Fibroblast of gingiva (primary cell): ENCODE measurements around the gene TRIM17.
"Not testable (repeated sequence)": the region's sequence is repeated elsewhere in the genome, so short reads cannot be mapped to it uniquely, and the experiment has no call there.

Source experiments
- DNase-seq: peaks from one replicate; pipeline ENCODE4 v3.0.0-alpha.2; 2011; ENCODE audit warnings: low read depth

Gene TRIM17

DNA sequence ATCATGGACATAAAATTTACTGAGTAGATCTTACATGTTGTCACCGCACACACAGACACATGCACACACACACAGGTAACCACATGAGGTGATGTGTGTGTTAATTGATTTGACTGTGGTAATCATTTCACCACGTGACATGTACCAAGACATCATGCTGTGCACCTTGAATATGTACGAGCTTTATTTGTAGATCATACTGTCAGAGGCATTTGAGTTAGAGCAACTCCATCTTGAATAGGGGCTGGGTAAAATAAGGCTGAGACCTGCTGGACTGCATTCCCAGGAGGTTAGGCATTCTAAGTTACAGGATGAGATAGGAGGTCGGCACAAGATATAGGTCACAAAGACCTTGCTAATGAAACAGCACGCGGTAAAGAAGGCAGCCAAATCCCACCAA lies 31.7 kb upstream of the TRIM17 start:
- DNase-seq = no peak

DNA sequence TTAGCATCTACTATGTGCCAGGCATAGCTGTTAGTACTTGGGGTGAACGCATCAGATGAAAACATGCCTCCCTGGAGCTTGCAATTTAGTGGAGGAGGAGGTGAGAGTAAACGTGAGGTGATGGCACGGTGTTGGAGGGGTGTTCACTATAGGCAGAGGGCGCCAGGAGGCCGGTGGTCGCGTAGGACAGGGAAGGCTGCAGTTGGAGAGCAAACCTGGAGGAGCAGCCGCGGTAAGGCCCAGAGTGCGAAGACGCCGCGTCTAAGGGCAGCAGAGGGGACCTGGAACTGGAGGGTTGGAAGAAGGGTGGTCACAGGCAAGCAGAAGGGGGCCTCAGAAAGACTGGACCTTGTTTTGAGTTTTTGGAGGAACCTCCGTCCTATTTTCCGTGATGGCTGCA lies 30.2 kb upstream of the TRIM17 start:
- no peak for DNase-seq

DNA sequence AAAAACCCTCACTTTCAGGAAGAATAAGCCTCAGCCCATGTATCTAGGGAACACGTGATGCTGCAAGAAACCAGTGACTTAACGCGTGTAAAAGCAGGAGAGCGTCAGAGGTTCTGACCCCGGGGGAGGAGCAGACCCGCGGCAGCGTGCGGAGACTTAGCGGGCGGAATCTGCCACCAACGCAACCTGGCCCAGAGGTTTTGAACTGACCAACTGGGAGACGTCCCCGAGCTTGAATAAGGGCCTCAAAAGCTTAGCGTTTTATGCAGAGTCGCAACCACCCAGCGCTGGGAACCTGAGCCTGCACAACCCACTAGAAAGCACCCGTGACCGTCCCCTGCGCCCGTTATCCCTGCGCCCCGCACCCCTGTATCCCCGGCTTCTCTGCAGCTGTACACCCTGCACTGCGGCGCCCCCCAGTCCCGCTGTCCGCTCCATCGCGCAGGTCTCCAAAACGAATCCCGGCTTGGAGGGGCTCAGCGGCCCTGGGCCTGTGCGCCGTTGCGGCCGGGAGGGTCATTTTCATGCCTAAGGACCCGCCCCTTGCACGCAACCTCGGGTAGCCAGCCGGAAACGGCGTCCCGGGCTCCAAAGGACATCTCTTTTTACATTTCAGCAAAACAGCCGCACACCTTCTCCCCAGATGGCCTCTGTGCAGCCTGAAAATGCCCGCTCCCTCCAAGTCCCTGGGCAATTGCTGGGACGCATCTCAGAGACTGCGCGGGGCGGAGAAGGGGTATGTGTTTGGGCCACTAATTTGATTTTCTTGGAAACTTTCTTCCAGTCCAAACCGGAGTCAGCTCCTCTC lies 29.4 kb upstream of the TRIM17 start:
- peak; percentile 47 for DNase-seq

DNA sequence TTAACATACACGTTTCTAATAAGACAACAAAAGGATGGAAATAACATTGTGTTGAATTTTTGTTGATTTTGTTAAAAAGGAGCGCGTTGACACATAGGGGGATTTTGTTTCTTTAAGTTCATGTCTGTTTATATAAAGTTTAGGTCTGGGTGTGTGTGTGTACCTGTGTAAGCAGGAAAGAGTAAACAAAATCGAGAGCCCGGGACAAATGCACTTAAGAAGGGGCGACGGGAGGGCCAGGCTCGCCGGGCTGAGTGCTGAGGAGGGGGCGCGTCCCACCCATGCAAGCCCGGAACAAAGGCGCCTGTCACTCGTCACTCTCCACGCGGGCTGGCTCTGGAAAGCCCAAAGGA lies 28.8 kb upstream of the TRIM17 start:
- DNase-seq = no peak

DNA sequence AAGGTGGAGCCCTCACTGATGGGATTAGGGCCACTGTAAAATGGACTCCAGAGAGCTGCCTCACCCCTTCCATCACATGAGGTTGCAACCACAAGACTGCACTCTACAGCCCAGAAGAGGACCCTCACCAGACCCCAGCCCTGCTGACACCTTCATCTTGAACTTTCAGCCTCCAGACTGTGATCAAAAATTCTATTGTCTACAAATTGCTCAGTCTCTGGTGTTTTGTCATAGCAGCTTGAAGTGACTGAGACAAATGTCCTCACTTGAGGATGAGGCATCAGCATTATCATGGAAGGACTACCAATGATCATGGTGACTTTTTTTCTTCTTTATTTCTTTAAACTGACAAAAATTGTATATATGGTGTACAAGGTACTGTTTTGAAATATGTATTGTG lies 26.7 kb upstream of the TRIM17 start:
- DNase-seq = no peak

DNA sequence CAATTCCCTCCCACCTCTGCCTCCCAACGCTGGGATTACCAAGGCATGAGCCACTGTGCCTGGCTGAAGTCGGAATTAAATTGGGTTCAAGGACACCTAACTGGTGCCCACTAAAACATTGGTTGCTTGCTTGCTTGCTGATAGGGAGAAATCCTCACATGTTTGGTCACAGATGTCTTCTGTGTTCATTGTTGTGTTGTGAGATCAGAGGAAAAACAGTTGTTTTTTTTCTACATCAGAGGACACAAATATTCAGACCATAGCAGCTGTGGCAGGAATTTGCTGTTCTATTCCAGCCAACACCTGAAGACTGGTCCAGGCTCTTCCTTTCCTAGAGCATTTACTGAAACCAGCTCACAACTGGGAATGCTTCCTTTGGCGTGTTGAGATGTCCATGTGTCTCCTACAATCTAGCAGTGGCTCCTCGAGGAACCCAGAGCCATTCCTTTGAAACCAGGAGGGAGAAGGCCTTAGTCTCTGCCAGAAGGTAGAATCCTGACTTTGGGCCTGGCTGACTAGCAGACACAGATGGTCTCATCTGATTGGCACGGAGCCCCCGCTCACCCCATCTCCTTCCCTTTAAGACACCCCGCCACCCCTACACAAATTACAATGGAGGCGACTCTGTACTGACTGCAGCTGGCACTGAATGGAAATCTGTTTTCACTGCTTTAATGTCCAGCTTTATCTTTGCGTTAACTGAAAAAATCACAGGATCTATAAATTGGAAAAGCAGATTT lies 24.3 kb upstream of the TRIM17 start:
- no peak for DNase-seq

DNA sequence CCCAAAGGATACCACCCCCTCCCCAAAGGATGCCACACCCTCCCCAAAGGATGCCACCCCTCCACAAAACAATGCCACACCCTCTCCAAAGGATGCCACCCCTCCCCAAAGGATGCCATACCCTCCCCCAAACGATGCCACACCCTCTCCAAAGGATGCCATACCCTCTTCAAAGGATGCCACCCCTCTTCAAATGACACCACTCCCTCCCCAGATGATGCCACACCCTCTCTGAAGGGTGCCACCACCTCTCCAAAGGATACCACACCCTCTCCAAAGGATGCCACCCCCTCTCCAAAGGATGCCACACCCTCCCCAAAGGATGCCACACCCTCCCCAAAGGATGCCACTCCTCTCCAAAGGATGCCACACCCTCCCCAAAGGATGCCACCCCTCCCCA lies 21.6 kb upstream of the TRIM17 start:
- DNase-seq = no peak

DNA sequence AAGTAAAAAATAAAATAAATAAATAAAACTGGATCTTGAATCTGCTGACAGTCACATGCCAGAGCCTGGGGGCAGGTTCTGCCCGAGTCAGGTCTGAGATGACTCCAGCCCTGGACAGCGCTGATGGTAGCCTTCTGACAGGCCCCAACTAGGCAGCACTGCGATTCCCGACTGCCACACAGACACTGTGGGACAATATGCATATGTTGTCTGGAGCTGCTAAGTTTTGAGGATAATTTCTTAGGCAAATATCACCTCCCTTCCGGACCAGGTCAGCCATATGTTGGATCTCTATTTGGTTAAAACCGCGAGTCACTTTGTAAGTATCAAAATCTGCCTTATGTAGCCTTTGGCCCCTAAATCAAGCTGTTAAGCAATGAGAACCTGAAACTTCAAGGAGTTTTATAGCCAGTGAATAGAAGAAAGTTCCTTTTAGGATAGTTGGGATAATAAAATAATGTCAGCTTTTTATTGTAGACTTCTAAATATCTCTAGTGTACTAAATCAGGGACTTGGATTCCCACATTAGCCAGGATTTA lies 20.8 kb upstream of the TRIM17 start:
- DNase-seq = no peak

DNA sequence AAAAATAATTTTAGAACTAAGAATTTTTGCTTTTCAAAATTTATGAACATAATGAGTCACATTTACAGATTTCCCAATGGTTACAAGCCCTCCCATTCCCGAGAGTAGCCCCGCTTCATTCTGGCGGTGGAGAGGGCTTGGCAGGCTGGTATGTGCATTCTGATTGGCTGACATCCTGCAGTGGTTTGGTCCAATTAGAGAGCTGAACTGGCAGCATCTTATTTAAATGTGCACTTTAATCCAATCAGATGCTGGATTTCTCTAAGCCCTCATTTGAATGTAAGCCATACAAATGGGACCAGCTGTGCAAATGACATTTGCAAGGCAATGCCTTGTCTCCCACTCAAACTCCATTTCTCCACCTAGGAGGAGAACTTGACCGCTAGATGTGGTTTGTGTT lies 18.0 kb upstream of the TRIM17 start:
- DNase-seq = peak; percentile 21

DNA sequence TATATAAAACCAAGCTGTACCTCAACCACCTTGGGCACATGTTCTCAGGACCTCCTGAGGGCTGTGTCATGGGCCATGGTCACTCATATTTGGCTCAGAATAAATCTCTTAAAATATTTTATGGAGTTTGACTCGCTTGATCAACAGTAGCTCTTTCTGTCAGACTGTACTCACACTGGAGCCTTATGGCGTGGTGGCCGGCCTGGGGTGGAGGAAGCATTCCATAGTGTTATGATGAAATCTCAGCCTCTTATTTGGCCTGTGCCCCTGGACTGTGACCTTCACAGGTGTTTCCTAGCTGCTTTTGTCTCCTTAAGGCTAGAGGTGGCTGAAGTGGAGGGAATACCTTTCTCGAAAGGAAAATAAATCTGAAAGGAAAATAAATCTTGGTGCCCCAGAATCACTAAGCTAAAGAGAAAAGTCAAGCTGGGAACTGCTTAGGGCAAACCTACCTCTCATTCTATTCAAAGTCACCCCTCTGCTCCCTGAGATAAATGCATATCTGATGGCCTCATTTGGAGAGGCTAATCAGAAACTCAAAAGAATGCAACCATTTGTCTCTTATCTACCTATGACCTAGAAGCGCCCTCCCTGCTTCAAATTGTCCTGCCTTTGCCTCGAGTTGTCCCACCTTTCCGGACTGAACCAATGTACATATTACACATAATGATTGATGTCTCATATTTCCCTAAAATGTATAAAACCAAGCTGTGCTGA lies 16.8 kb upstream of the TRIM17 start:
- not testable (repeated sequence) for DNase-seq

DNA sequence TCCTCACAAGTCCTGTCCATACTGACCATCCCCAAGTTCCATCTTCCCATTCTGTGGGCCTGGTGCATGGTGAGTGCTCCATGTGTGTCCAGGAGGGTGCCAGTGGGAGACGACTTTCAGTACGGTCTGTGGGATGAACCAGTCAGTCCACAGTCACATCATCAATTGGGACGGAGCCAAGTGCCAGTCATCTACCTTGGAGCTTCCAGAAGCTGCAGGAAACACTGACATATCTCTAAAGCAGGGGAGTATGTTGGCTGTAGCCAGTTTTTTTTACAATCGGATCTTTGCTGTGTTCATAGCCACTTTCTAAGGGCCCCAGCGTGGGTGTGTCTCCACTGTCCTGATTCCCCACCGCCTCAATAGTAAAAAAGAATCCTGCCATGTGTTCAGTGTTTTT lies 13.6 kb upstream of the TRIM17 start:
- no peak for DNase-seq

DNA sequence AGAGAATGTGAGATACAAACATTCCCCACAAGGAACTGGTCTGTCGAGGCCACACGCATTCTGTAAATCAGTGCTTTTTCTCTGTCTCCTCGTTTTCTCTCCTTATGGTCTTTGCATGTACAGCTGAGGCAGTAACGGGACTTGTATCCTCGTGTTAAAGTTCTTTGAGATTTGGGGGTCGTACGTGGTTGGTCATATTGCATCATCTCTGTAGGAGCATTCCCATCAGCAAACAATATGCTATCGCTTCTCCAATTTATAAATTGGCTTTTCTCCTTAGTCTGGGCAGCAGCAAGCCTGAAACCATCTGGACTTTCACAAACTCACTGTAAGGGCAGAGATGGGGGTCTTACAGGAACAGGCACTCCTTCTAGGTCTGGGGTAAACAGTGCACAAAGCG lies 13.0 kb upstream of the TRIM17 start:
- DNase-seq = no peak

DNA sequence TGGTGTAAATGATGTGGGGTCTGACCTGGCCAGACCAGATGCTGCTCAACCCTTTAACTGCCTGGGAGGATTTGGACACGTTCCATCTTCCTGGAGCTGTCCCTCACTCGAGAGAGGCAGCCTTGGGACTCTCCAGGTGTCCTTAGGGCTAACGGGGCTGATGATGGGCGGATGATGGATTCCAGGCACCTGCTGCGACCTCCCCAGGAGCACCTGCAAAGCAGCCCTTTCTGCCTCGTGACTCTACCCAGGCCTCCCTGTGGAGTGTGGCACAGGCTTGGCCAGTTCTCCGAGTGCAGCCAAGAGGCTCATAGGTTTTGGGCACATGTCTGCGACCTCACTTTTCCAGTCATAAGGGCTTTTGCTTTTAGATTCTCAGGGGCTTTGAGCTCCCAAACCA lies 12.3 kb upstream of the TRIM17 start:
- DNase-seq = no peak

DNA sequence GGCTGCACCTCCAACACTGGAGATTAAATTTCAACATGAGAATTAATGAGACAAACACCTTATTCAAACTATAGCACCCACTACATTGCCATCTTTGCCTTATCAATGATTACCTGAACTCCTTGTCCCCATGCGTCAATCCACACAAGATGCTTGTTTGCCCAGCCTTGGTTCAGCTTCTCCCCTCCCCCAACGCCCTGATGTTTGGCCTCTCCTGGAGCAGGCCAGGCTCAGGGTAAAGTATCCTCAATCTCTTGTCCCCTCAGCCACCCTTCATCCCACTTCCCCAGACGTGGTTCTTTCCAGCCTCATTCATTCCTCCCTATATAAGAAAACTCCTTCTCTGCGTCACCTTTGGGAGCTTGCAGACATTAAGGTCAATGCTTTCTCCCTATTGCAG lies 11.8 kb upstream of the TRIM17 start:
- DNase-seq = no peak

DNA sequence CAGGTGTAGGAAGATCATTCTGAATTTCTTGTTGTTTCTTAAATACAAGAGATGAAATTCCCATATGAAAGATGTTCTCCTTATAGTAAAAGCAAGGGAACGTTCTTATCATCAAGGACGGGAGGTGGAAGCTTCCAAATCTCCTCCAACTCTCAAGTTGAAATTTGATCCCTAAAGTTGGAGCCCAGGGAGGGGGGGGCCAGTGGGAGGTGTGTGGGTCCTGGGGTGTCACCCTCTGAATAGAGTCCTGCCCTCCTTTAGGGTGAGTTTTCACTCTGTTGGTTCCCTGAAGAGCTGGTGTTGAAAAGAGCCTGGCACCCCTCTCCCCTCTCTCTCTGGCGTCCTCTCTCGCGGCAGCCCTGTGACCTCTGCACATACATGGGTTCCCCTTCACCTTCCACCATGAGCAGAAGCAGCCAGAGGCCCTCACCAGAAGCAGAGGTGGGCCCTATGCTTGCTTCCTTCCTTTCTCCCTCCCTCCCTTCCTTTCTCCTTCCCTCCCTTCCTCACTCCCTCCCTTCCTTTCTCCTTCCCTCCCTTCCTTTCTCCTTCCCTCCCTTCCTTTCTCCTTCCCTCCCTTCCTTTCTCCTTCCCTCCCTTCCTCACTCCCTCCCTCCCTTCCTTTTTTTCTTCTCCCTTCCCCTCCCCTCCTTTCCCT lies 10.0 kb upstream of the TRIM17 start:
- no peak for DNase-seq

DNA sequence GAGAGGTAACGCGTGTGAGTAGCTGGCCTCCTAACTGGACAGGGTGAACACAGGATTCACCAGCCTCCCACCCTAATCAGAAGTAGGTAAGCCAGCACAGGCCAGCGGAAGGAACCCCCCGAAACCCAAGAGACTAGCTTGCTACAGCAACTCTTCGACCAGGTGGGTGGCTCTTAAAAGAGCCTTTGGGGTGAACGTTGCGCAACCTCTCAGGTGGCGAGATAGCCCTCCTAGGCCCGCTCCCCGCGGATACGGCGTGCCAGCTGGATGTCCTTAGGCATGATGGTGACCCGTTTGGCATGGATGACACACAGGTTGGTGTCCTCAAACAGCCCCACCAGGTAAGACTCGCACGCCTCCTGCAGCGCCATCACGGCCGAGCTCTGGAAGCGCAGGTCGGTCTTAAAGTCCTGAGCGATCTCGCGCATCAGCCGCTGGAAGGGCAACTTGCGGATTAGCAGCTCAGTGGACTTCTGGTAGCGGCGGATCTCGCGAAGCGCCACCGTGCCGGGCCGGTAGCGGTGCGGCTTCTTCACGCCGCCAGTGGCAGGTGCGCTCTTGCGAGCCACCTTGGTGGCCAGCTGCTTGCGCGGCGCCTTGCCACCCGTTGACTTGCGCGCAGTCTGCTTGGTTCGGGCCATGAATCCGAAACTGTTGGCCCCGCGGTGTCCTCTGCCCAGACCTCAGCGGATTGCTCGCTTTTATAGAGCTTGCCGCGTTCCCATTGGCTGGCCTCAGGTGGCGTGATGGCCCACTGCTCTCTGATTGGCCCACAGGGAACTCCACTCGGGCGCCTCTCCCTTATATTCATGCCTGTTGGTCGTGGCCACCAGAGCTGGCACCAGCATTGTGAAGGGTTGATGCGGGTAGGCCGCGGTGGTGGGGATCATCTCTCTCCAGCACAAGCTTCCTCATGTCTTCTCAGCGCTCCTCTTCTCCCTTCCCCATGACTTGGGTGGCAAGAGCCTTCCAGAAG lies 8.3 kb upstream of the TRIM17 start:
- no peak for DNase-seq

DNA sequence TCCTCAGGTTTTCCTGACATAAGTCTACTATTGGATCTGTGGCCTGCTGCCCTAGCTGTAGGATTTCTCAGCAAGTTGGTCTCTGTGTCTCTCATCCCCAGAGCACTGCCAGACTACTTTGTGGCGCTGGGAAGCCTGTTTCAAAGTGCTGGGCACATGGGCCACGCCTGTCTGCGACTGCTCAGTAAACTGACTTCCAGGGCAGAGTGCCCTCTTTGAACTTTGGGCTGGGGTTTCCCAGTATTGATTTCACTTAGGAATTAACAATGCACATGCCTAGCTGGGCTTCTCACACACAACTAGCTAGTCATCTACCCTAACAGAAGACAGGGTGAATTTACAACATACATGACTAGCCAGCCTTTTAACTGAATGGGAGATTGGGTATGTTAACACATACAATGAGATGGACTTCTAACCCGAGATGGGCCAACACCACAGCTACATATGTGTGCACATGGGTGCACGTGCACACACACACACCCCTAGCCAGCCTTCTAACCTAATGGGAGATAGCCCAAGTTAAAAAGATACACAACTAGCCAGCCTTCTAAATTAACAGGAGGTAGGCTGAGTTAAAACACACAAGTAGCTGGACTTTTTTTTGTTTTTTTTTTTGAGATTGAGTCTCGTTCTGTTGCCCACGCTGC lies 6.9 kb upstream of the TRIM17 start:
- no peak for DNase-seq

DNA sequence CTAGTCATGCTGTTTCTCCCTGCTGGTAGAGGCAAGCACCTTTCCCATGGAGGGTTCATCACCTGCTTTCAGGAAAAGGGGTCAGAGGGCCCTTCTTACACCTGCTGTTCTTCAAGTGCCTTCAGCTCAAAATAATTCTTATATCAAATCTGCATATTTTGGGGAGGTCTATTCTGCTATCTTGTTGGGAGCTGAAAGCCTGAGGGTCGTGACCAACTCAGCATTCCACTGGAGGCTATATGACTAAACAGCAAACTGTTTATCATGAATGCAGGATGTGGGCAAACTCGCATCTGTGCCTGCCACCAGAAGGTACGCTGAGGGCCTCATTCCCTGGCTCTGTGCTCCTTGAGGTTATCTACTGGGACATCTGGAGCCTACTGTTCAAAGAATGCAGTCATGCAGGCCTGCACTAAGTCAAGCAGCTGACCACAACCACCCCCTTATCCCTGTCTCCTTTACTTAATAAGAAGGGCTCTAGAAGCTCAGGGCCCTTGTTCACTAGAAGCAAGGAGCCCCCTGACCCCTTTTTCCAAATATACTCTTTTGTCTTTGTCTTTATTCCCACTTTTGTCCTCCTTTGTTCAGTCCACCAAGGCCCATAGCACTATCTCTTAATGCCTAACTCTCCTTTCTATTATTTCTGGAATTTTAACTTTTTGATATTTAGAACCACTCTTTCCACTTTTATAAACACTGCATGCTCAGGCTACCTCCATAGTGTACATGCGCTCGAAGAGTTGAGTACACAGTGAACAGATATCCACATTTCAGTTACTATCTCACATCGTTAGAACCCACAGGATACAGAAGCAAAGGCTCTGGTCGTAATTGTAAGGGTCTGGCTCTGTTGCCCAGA lies 4.5 kb upstream of the TRIM17 start:
- no peak for DNase-seq

DNA sequence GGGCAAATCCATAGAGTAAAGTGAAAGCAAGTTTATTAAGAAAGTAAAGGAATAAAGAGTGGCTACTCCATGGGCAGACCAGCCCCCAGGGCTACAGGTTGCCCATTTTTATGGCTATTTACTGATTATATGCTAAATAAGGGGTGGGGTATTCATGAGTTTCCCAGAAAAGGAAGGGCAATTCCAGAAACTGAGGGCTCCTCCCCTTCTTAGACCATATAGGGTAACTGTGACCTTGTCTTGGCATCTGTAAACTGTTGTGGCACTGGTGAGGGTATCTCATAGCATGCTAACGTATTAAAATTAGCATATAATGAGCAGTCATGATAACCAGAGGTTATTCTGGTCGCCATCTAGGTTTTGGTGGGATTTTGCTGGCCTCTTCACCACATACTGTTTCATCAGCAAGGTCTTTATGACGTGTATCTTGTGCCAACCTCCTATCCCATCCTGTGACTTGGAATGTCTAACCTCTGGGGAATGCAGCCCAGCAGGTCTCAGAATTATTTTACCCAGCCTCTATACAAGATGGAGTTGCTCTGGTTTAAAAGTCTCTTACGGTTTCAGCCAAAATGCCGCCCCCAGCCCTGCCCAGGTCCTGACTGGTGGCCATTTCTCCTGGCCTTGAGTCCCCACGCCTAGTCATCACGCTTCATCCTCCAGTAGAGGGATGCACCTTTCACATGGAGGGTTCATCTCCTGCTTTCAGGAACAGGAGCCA lies 982 bp upstream of the TRIM17 start:
- no peak for DNase-seq
